ENCODE data around the gene TMEM40. TPM values are rescaled to one million over a fixed set of nuclear protein-coding genes. Genes with fewer than 3 reads are reported as not detected.
"Not testable (repeated sequence)": the region's sequence is repeated elsewhere in the genome, so short reads cannot be mapped to it uniquely, and the experiment has no call there.

The TMEM40 gene
- polyA plus RNA-seq, 4 donors = 1.1 to 2.8 (median 1.4) TPM

- DNase-seq (ENCODE audit: low read depth in 4 of 4, low spot score in 3 of 4) = no peak
Measured at GRCh38 chr3:12777171-12777570, 18.1 kb upstream of the TMEM40 start.

GRCh38 chr3:12775970-12776369, 16.9 kb upstream of the TMEM40 start:
- DNase-seq (ENCODE audit: low read depth in 4 of 4, low spot score in 3 of 4) = not testable (repeated sequence)

- DNase-seq (ENCODE audit: low read depth in 4 of 4, low spot score in 3 of 4) = no peak
Measured at GRCh38 chr3:12775226-12775625, 16.2 kb upstream of the TMEM40 start.

GRCh38 chr3:12774619-12775018, 15.6 kb upstream of the TMEM40 start:
- no peak for DNase-seq (ENCODE audit: low read depth in 4 of 4, low spot score in 3 of 4)

GRCh38 chr3:12773710-12774086, 14.6 kb upstream of the TMEM40 start:
- no peak for DNase-seq (ENCODE audit: low read depth in 4 of 4, low spot score in 3 of 4)

GRCh38 chr3:12773030-12773709, 14.1 kb upstream of the TMEM40 start:
- no peak for DNase-seq (ENCODE audit: low read depth in 4 of 4, low spot score in 3 of 4)

GRCh38 chr3:12772462-12772861, 13.4 kb upstream of the TMEM40 start:
- no peak for DNase-seq (ENCODE audit: low read depth in 4 of 4, low spot score in 3 of 4)

- no peak for DNase-seq (ENCODE audit: low read depth in 4 of 4, low spot score in 3 of 4)
Measured at GRCh38 chr3:12771236-12771635, 12.2 kb upstream of the TMEM40 start.

GRCh38 chr3:12769761-12770160, 10.7 kb upstream of the TMEM40 start:
- DNase-seq (ENCODE audit: low read depth in 4 of 4, low spot score in 3 of 4) = no peak

- DNase-seq (ENCODE audit: low read depth in 4 of 4, low spot score in 3 of 4) = no peak
Measured at GRCh38 chr3:12768579-12769527, 9.8 kb upstream of the TMEM40 start.

- no peak for DNase-seq (ENCODE audit: low read depth in 4 of 4, low spot score in 3 of 4)
Measured at GRCh38 chr3:12766541-12766940, 7.5 kb upstream of the TMEM40 start.

- no peak for DNase-seq (ENCODE audit: low read depth in 4 of 4, low spot score in 3 of 4)
Measured at GRCh38 chr3:12764171-12764776, 5.2 kb upstream of the TMEM40 start.

GRCh38 chr3:12759693-12760565, 870 bp upstream of the TMEM40 start:
- DNase-seq (ENCODE audit: low read depth in 4 of 4, low spot score in 3 of 4) = no peak

GRCh38 chr3:12758025-12758781, 856 bp downstream of the TMEM40 start:
- DNase-seq (ENCODE audit: low read depth in 4 of 4, low spot score in 3 of 4) = no peak

- no peak for DNase-seq (ENCODE audit: low read depth in 4 of 4, low spot score in 3 of 4)
Measured at GRCh38 chr3:12756635-12757034, 2.4 kb downstream of the TMEM40 start.

GRCh38 chr3:12756175-12756574, 2.9 kb downstream of the TMEM40 start:
- DNase-seq (ENCODE audit: low read depth in 4 of 4, low spot score in 3 of 4) = no peak

- no peak for DNase-seq (ENCODE audit: low read depth in 4 of 4, low spot score in 3 of 4)
Measured at GRCh38 chr3:12755754-12756153, 3.3 kb downstream of the TMEM40 start.

GRCh38 chr3:12754313-12754712, 4.7 kb downstream of the TMEM40 start:
- no peak for DNase-seq (ENCODE audit: low read depth in 4 of 4, low spot score in 3 of 4)

- DNase-seq (ENCODE audit: low read depth in 4 of 4, low spot score in 3 of 4) = no peak
Measured at GRCh38 chr3:12753275-12754028, 5.6 kb downstream of the TMEM40 start.

Measured in right renal pelvis (tissue), 4 donors.